HepG2 (cell line): ENCODE measurements around the gene CTXN1. TPM values are rescaled to one million over a fixed set of nuclear protein-coding genes. Genes with fewer than 3 reads are reported as not detected.

Source experiments
- CREM ChIP-seq, 2 experiments: sonication (generic) in 1 of 2; formaldehyde crosslinking in 1 of 2; IDR thresholded peaks; 2 replicates each; pipeline versions ENCODE4 v1.4.0 to v1.6.1; 2016 to 2020; ENCODE audit warnings: antibody characterized with exemption in 1 of 2, mild to moderate bottlenecking in 1 of 2, missing genetic modification reagents in 1 of 2
- FOXA3 ChIP-seq: IDR thresholded peaks from 2 replicates; pipeline ENCODE4 v1.6.1; 2016; ENCODE audit warnings: missing genetic modification reagents, missing compliant biosample characterization
- IRF1 ChIP-seq: sonication (generic); formaldehyde crosslinking; IDR thresholded peaks from 2 replicates; pipeline ENCODE4 v1.4.0; 2020; ENCODE audit warnings: low read depth, mild to moderate bottlenecking, missing genetic modification reagents
- KDM2A ChIP-seq: sonication (generic); formaldehyde crosslinking; IDR thresholded peaks from 2 replicates; pipeline ENCODE4 v1.4.0; 2020; ENCODE audit warnings: low read depth, missing genetic modification reagents, borderline replicate concordance
- KLF15 ChIP-seq: sonication (generic); formaldehyde crosslinking; IDR thresholded peaks from 2 replicates; pipeline ENCODE4 v1.8.1; 2023; ENCODE audit warnings: borderline replicate concordance, mild to moderate bottlenecking, inconsistent platforms, missing genetic modification reagents, mixed read lengths
- KMT2A ChIP-seq: sonication (generic); formaldehyde crosslinking; IDR thresholded peaks from 2 replicates; pipeline ENCODE4 v1.4.0; 2020; ENCODE audit warnings: missing genetic modification reagents
- MAFK ChIP-seq, 2 experiments: IDR thresholded peaks in 1 of 2; conservative IDR thresholded peaks in 1 of 2; 2 replicates each; pipeline ENCODE4 v1.6.1; 2011; ENCODE audit warnings: improper control_type of control experiment in 2 of 2, low read length in 2 of 2
- MIXL1 ChIP-seq: IDR thresholded peaks from 2 replicates; pipeline ENCODE4 v1.6.1; 2016
- SOX5 ChIP-seq: IDR thresholded peaks from 2 replicates; pipeline ENCODE4 v1.6.1; 2016; ENCODE audit warnings: borderline replicate concordance
- SP5 ChIP-seq: IDR thresholded peaks from 2 replicates; pipeline ENCODE4 v1.6.1; 2016; ENCODE audit warnings: low read depth, borderline replicate concordance
- SRY ChIP-seq: sonication (generic); formaldehyde crosslinking; IDR thresholded peaks from 2 replicates; pipeline ENCODE4 v1.8.0; 2022; ENCODE audit warnings: mild to moderate bottlenecking, missing genetic modification reagents
- TAF15 ChIP-seq: fragments of 200-400 bp; formaldehyde crosslinking; IDR thresholded peaks from one replicate; pipeline ENCODE4 v1.6.1; 2018; ENCODE audit warnings: mild to moderate bottlenecking, low read depth, low read length; ENCODE audit not compliant: poor library complexity, severe bottlenecking
- TFDP1 ChIP-seq: IDR thresholded peaks from 2 replicates; pipeline ENCODE4 v1.6.1; 2016; ENCODE audit warnings: missing compliant biosample characterization, missing genetic modification reagents, borderline replicate concordance
- ZBTB14 ChIP-seq: sonication (generic); formaldehyde crosslinking; IDR thresholded peaks from 2 replicates; pipeline ENCODE4 v1.4.0; 2020; ENCODE audit warnings: missing genetic modification reagents
- ZBTB4 ChIP-seq: sonication (generic); formaldehyde crosslinking; IDR thresholded peaks from 2 replicates; pipeline ENCODE4 v1.4.0; 2020; ENCODE audit warnings: missing genetic modification reagents, mild to moderate bottlenecking, borderline replicate concordance
- ZMAT3 ChIP-seq: sonication (generic); formaldehyde crosslinking; conservative IDR thresholded peaks from 2 replicates; pipeline ENCODE4 v1.7.0; 2021; ENCODE audit warnings: missing genetic modification reagents
- ZNF512 ChIP-seq: sonication (generic); formaldehyde crosslinking; IDR thresholded peaks from 2 replicates; pipeline ENCODE4 v1.4.0; 2020; ENCODE audit warnings: mild to moderate bottlenecking, missing genetic modification reagents
- ZNF547 ChIP-seq: sonication (generic); formaldehyde crosslinking; IDR thresholded peaks from 2 replicates; pipeline ENCODE4 v1.5.1; 2020; ENCODE audit warnings: mild to moderate bottlenecking, missing genetic modification reagents
- ZNF580 ChIP-seq: IDR thresholded peaks from 2 replicates; pipeline ENCODE4 v1.6.1; 2016; ENCODE audit warnings: low read depth, borderline replicate concordance
- ZNF619 ChIP-seq: sonication (generic); formaldehyde crosslinking; IDR thresholded peaks from 2 replicates; pipeline ENCODE4 v1.4.0; 2020; ENCODE audit warnings: mild to moderate bottlenecking, missing genetic modification reagents
- ZNF788 ChIP-seq: sonication (generic); formaldehyde crosslinking; IDR thresholded peaks from 2 replicates; pipeline ENCODE4 v1.5.0; 2020; ENCODE audit warnings: mild to moderate bottlenecking, missing genetic modification reagents, borderline replicate concordance
- ZZZ3 ChIP-seq: sonication (generic); formaldehyde crosslinking; IDR thresholded peaks from 2 replicates; pipeline ENCODE4 v1.4.0; 2020; ENCODE audit warnings: missing genetic modification reagents, mild to moderate bottlenecking, borderline replicate concordance
- polyA plus RNA-seq, 8 experiments: library from polyadenylated mRNA; depleted of rRNA in 3 of 8; stranded (reverse) in 7 of 8; unstranded in 1 of 8; fragments of >200 nt; fragmentation: Illumina TruSeq in 4 of 8; extraction: Trizol in 4 of 8; gene quantifications; 2 replicates each; pipeline versions ENCODE4 v1.2.1 to v1.2.3, GENCODE V29; 2011 to 2016; ENCODE audit warnings: low read depth in 4 of 8, missing spikeins in 1 of 8, mixed read lengths in 1 of 8; ENCODE audit not compliant: insufficient read depth in 1 of 8
- total RNA-seq, 5 experiments: library from RNA; depleted of rRNA; stranded (reverse); fragments of >200 nt; fragmentation: Illumina TruSeq; extraction: Trizol; gene quantifications; 2 replicates each; pipeline ENCODE4 v1.2.3, GENCODE V29; 2016; ENCODE audit warnings: low read depth in 1 of 5

Gene CTXN1
- total and polyA plus RNA-seq, 2 of the 13 experiments (the other 11 are each of a cell fraction or from before 2014, with no cell fraction given): 0.11 TPM; not detected in 1

- no peak for TF ChIP-seq IRF1 (CRISPR knock-in tag)
- TF ChIP-seq MIXL1 (CRISPR knock-in tag): no peak
- no peak for TF ChIP-seq ZNF547 (CRISPR knock-in tag)
- TF ChIP-seq KDM2A (CRISPR knock-in tag): no peak
- no peak for TF ChIP-seq MAFK (conservative IDR thresholded peaks at IDR 0.05 in 1 of 2, IDR thresholded peaks at IDR 0.05 in 1 of 2; ENCODE audit: low read length in 2 of 2)
- no peak for TF ChIP-seq TAF15
- TF ChIP-seq SOX5 (CRISPR knock-in tag): no peak
- no peak for TF ChIP-seq ZNF788 (CRISPR knock-in tag)
- no peak for TF ChIP-seq KLF15 (CRISPR knock-in tag)
- peak; percentile 73; the same call in 1 of the 2 replicates for TF ChIP-seq ZBTB4 (CRISPR knock-in tag)
- no peak for TF ChIP-seq SRY (CRISPR knock-in tag)
- TF ChIP-seq CREM (IDR thresholded peaks at IDR 0.05): peak; percentile 11; the same call in 1 of the 2 replicates
- TF ChIP-seq CREM (CRISPR knock-in tag; IDR thresholded peaks at IDR 0.05): no peak
- no peak for TF ChIP-seq TFDP1 (CRISPR knock-in tag)
- no peak for TF ChIP-seq ZMAT3 (CRISPR knock-in tag)
- TF ChIP-seq ZZZ3 (CRISPR knock-in tag): no peak
- TF ChIP-seq FOXA3: no peak
- no peak for TF ChIP-seq KMT2A (CRISPR knock-in tag)
- TF ChIP-seq ZBTB14 (CRISPR knock-in tag): no peak
- TF ChIP-seq ZNF580 (CRISPR knock-in tag): no peak
- TF ChIP-seq SP5 (CRISPR knock-in tag): no peak
- no peak for TF ChIP-seq ZNF512 (CRISPR knock-in tag)
- TF ChIP-seq ZNF619: 0 out of 2 replicates have a peak, but pooled peaks have one; percentile 2
These were observed 23.1 kb downstream of the CTXN1 start (continued) for GRCh38 chr19:7902796-7903243.
